ENCODE data around the gene GNAO1.

GRCh38 chr16:56192986-56193945, 2.0 kb downstream of the GNAO1 start:
- TF ChIP-seq TCF4 (CRISPR knock-in tag; IDR thresholded peaks at IDR 0.05; ENCODE audit: borderline replicate concordance) (no peak), TSHZ2 (CRISPR knock-in tag; IDR thresholded peaks at IDR 0.05) (no peak), TOX (CRISPR knock-in tag; IDR thresholded peaks at IDR 0.05; ENCODE audit: borderline replicate concordance) (no peak), ZFP3 (CRISPR knock-in tag; IDR thresholded peaks at IDR 0.05) (no peak), OSR1 (CRISPR knock-in tag; IDR thresholded peaks at IDR 0.05) (no peak), ZNF70 (CRISPR knock-in tag; IDR thresholded peaks at IDR 0.05) (no peak), RARB (CRISPR knock-in tag; IDR thresholded peaks at IDR 0.05) (no peak), PATZ1 (CRISPR knock-in tag; IDR thresholded peaks at IDR 0.05; ENCODE audit: borderline replicate concordance) (no peak), ZFP30 (CRISPR knock-in tag; IDR thresholded peaks at IDR 0.05) (no peak), ARNTL (CRISPR knock-in tag; IDR thresholded peaks at IDR 0.05; ENCODE audit: borderline replicate concordance, low read depth) (no peak), ISL1 (CRISPR knock-in tag; IDR thresholded peaks at IDR 0.05) (no peak)
